NCI-H1105 (cell line): ENCODE results near the gene PI4KA.
"Not testable (repeated sequence)": the region's sequence is repeated elsewhere in the genome, so short reads cannot be mapped to it uniquely, and the experiment has no call there.

ENCODE experiments used
- DNase-seq: peaks from one replicate; lab custom pipeline; 2025; lab: John Stamatoyannopoulos, UW

Gene PI4KA

GRCh38 chr22:20694256-20694655, 164.4 kb downstream of the PI4KA start:
- DNase-seq: not testable (repeated sequence)

- not testable (repeated sequence) for DNase-seq
Observed at GRCh38 chr22:20692926-20693325, 165.7 kb downstream of the PI4KA start.

- not testable (repeated sequence) for DNase-seq
Observed at GRCh38 chr22:20690586-20691317, 167.9 kb downstream of the PI4KA start.

GRCh38 chr22:20687356-20688172, 171.0 kb downstream of the PI4KA start:
- not testable (repeated sequence) for DNase-seq

GRCh38 chr22:20685764-20686163, 172.8 kb downstream of the PI4KA start:
- not testable (repeated sequence) for DNase-seq

- not testable (repeated sequence) for DNase-seq
Observed at GRCh38 chr22:20678792-20679435, 179.7 kb downstream of the PI4KA start.

- no peak for DNase-seq
Observed at GRCh38 chr22:20677684-20678242, 180.8 kb downstream of the PI4KA start.

- DNase-seq: not testable (repeated sequence)
Observed at GRCh38 chr22:20675613-20676012, 183.0 kb downstream of the PI4KA start.

- DNase-seq: no peak
Observed at GRCh38 chr22:20674998-20675397, 183.6 kb downstream of the PI4KA start.

- no peak for DNase-seq
Observed at GRCh38 chr22:20673295-20674195, 185.1 kb downstream of the PI4KA start.

GRCh38 chr22:20672732-20673131, 185.9 kb downstream of the PI4KA start:
- DNase-seq: no peak

GRCh38 chr22:20672082-20672424, 186.6 kb downstream of the PI4KA start:
- DNase-seq: no peak

- no peak for DNase-seq
Observed at GRCh38 chr22:20671409-20672081, 187.1 kb downstream of the PI4KA start.

- DNase-seq: not testable (repeated sequence)
Observed at GRCh38 chr22:20670457-20671261, 188.0 kb downstream of the PI4KA start.

- not testable (repeated sequence) for DNase-seq
Observed at GRCh38 chr22:20669884-20670283, 188.7 kb downstream of the PI4KA start.

GRCh38 chr22:20669471-20669870, 189.1 kb downstream of the PI4KA start:
- not testable (repeated sequence) for DNase-seq

GRCh38 chr22:20668769-20669168, 189.8 kb downstream of the PI4KA start:
- not testable (repeated sequence) for DNase-seq

GRCh38 chr22:20668226-20668625, 190.4 kb downstream of the PI4KA start:
- DNase-seq: not testable (repeated sequence)

GRCh38 chr22:20667548-20667947, 191.1 kb downstream of the PI4KA start:
- DNase-seq: not testable (repeated sequence)

- DNase-seq: no peak
Observed at GRCh38 chr22:20666560-20666959, 192.1 kb downstream of the PI4KA start.
